H9 (cell line): Measurements from ENCODE around the gene PSMD1. TPM values are rescaled to one million over a fixed set of nuclear protein-coding genes. Genes with fewer than 3 reads are reported as not detected.

Experiments
- DNase-seq: peaks from one replicate; pipeline ENCODE4 v3.0.0-alpha.2; 2017
- H2AFZ ChIP-seq: one replicate; pipeline ENCODE4 v1.6.1; 2013; ENCODE audit warnings: mild to moderate bottlenecking, low read length, control low read depth, moderate library complexity
- H2AK5ac ChIP-seq: 2 replicates; pipeline ENCODE4 v1.6.1; 2013; ENCODE audit warnings: low read length, control low read depth, mixed read lengths; ENCODE audit not compliant: insufficient read length
- H2BK120ac ChIP-seq: one replicate; pipeline ENCODE4 v1.6.1; 2013; ENCODE audit warnings: low read depth, mild to moderate bottlenecking, low read length, control low read depth, inconsistent platforms; ENCODE audit not compliant: poor library complexity, severe bottlenecking
- H2BK12ac ChIP-seq: 2 replicates; pipeline ENCODE4 v1.6.1; 2013; ENCODE audit warnings: low read length, control low read depth, mixed read lengths, low read depth; ENCODE audit not compliant: insufficient read length
- H2BK15ac ChIP-seq: 2 replicates; pipeline ENCODE4 v1.6.1; 2013; ENCODE audit warnings: low read depth, low read length, control low read depth
- H2BK20ac ChIP-seq: one replicate; pipeline ENCODE4 v1.6.1; 2013; ENCODE audit warnings: low read depth, mild to moderate bottlenecking, low read length, control low read depth, inconsistent platforms; ENCODE audit not compliant: poor library complexity, severe bottlenecking
- H2BK5ac ChIP-seq: 2 replicates; pipeline ENCODE4 v1.6.1; 2013; ENCODE audit warnings: low read length, control low read depth, mixed read lengths; ENCODE audit not compliant: insufficient read length
- H3K14ac ChIP-seq: 2 replicates; pipeline ENCODE4 v1.6.1; 2013; ENCODE audit warnings: low read length, control low read depth; ENCODE audit not compliant: insufficient read depth
- H3K18ac ChIP-seq: 2 replicates; pipeline ENCODE4 v1.6.1; 2013; ENCODE audit warnings: low read depth, mild to moderate bottlenecking, mixed read lengths, low read length, control low read depth; ENCODE audit not compliant: insufficient read length
- H3K23ac ChIP-seq: 2 replicates; pipeline ENCODE4 v1.6.1; 2013; ENCODE audit warnings: low read length, control low read depth, mixed read lengths, low read depth; ENCODE audit not compliant: insufficient read length
- H3K23me2 ChIP-seq: 2 replicates; pipeline ENCODE4 v1.6.1; 2013; ENCODE audit warnings: low read depth, mild to moderate bottlenecking, mixed read lengths, low read length, control low read depth; ENCODE audit not compliant: insufficient read length, poor library complexity, severe bottlenecking
- H3K27ac ChIP-seq: 2 replicates; pipeline ENCODE4 v1.5.1; 2013; ENCODE audit warnings: low read length, control low read depth, mixed read lengths, low read depth; ENCODE audit not compliant: insufficient read length
- H3K27me3 ChIP-seq: 2 replicates; pipeline ENCODE4 v1.6.1; 2013; ENCODE audit warnings: low read length, control low read depth, inconsistent platforms; ENCODE audit not compliant: insufficient read depth
- H3K4ac ChIP-seq: 2 replicates; pipeline ENCODE4 v1.6.1; 2013; ENCODE audit warnings: low read depth, mild to moderate bottlenecking, control low read depth, inconsistent platforms, low read length, moderate library complexity
- H3K4me1 ChIP-seq: 2 replicates; pipeline ENCODE4 v1.6.1; 2013; ENCODE audit warnings: low read length, control low read depth, inconsistent platforms; ENCODE audit not compliant: insufficient read depth
- H3K4me2 ChIP-seq: 2 replicates; pipeline ENCODE4 v1.6.1; 2013; ENCODE audit warnings: low read length, control low read depth, mixed read lengths; ENCODE audit not compliant: insufficient read length, insufficient read depth
- H3K56ac ChIP-seq: 2 replicates; pipeline ENCODE4 v1.6.1; 2013; ENCODE audit warnings: low read depth, mild to moderate bottlenecking, mixed read lengths, low read length, control low read depth; ENCODE audit not compliant: insufficient read length
- H3K79me1 ChIP-seq: 2 replicates; pipeline ENCODE4 v1.6.1; 2013; ENCODE audit warnings: low read depth, mild to moderate bottlenecking, moderate library complexity, low read length, control low read depth, inconsistent platforms; ENCODE audit not compliant: insufficient read depth, poor library complexity, severe bottlenecking
- H3K79me2 ChIP-seq: 2 replicates; pipeline ENCODE4 v1.6.1; 2013; ENCODE audit warnings: low read length, control low read depth, inconsistent platforms; ENCODE audit not compliant: insufficient read depth
- H3K9ac ChIP-seq: 2 replicates; pipeline ENCODE4 v1.6.1; 2013; ENCODE audit warnings: low read length, control low read depth, mixed read lengths; ENCODE audit not compliant: insufficient read length; ENCODE audit errors: extremely low read depth
- H3K9me3 ChIP-seq: one replicate; pipeline ENCODE4 v1.6.1; 2013; ENCODE audit warnings: low read depth, low read length, inconsistent platforms; ENCODE audit not compliant: control insufficient read depth
- H3T11ph ChIP-seq: one replicate; pipeline ENCODE4 v1.6.1; 2013; ENCODE audit warnings: mild to moderate bottlenecking, low read length, control low read depth, inconsistent platforms
- H4K20me1 ChIP-seq: one replicate; pipeline ENCODE4 v1.6.1; 2013; ENCODE audit not compliant: control insufficient read depth, insufficient read length, insufficient read depth
- H4K5ac ChIP-seq: 2 replicates; pipeline ENCODE4 v1.6.1; 2013; ENCODE audit warnings: low read depth, mild to moderate bottlenecking, mixed read lengths, low read length, control low read depth; ENCODE audit not compliant: insufficient read length
- H4K8ac ChIP-seq: replicated peaks from 2 replicates; pipeline ENCODE4 v1.6.1; 2013; ENCODE audit warnings: low read length, control low read depth, mixed read lengths, low read depth; ENCODE audit not compliant: insufficient read length
- H4K91ac ChIP-seq: 2 replicates; pipeline ENCODE4 v1.6.1; 2013; ENCODE audit warnings: low read depth, mild to moderate bottlenecking, moderate library complexity, mixed read lengths, low read length, control low read depth; ENCODE audit not compliant: insufficient read length
- H3K27ac Mint-ChIP-seq, 3 experiments: 2 replicates in 2 of 3; 3 replicates in 1 of 3; pipeline ENCODE4 v1.8.0; 2020 to 2021; ENCODE audit warnings: mixed read lengths in 3 of 3, mild to moderate bottlenecking in 1 of 3, moderate library complexity in 1 of 3
- H3K27me3 Mint-ChIP-seq: 2 replicates; pipeline ENCODE4 v1.8.0; 2021; ENCODE audit warnings: low read depth, mild to moderate bottlenecking, moderate library complexity, mixed read lengths
- H3K36me3 Mint-ChIP-seq, 3 experiments: 2 replicates in 2 of 3; 3 replicates in 1 of 3; pipeline ENCODE4 v1.8.0; 2020 to 2021; ENCODE audit warnings: low read depth in 3 of 3, mixed read lengths in 3 of 3; ENCODE audit not compliant: insufficient read depth in 1 of 3
- H3K4me1 Mint-ChIP-seq, 2 experiments: 2 replicates each; pipeline ENCODE4 v1.8.0; 2020; ENCODE audit warnings: mixed read lengths in 2 of 2
- H3K4me3 Mint-ChIP-seq, 2 experiments: 2 replicates in 1 of 2; 3 replicates in 1 of 2; pipeline ENCODE4 v1.8.0; 2020 to 2021; ENCODE audit warnings: mild to moderate bottlenecking in 2 of 2, mixed read lengths in 2 of 2, moderate library complexity in 1 of 2
- H3K9me3 Mint-ChIP-seq, 2 experiments: 2 replicates in 1 of 2; 3 replicates in 1 of 2; pipeline ENCODE4 v1.8.0; 2020; ENCODE audit warnings: mild to moderate bottlenecking in 2 of 2, mixed read lengths in 2 of 2, moderate library complexity in 1 of 2
- CTCF ChIP-seq: fragments of 200-600 bp; sonication (generic); conservative IDR thresholded peaks from 3 replicates; pipeline ENCODE4 v1.8.0; 2021; ENCODE audit warnings: antibody characterized with exemption, mild to moderate bottlenecking
- WGBS: extraction: QIAGEN DNeasy Blood & Tissue Kit; methylation state at CpG from one replicate; pipeline ENCODE4 v1.1.7; 2013; ENCODE audit warnings: missing lambda C conversion rate, low lambda C conversion rate, mixed read lengths; ENCODE audit not compliant: insufficient read length; ENCODE audit errors: extremely low coverage; 5-methylcytosine and 5-hydroxymethylcytosine counted together
- total RNA-seq: library from RNA; stranded (reverse); gene quantifications from 2 replicates; pipeline ENCODE4 v1.2.1, GENCODE V29; 2021

The PSMD1 gene
- total RNA-seq, 1 experiment from 2014 or later, result 166 TPM

GRCh38 chr2:231199219-231199618, 142.6 kb downstream of the PSMD1 start:
- H3K4me1 ChIP-seq, result no peaks in the 10 kb centered on the region
- H3K27ac ChIP-seq, result no peak overlapping the region
- H3K9me3 Mint-ChIP-seq, result peaks cover 3 to 8% of the 10 kb centered on the region in 2 experiments; a peak in 4 of 5 replicates
- no peak overlapping the region for H2BK12ac ChIP-seq
- H4K91ac ChIP-seq, result no peak overlapping the region
- no peaks in the 10 kb centered on the region for H4K20me1 ChIP-seq
- H3K4ac ChIP-seq, result no peak overlapping the region
- H3K27ac Mint-ChIP-seq, result peak overlapping the region in 2 of 3 experiments; percentile 70 to 88; a peak in 1 of 7 replicates
- no peaks in the 10 kb centered on the region; the same call in 1 of the 2 replicates for H3K27me3 Mint-ChIP-seq
- no peak overlapping the region for H3K14ac ChIP-seq
- peaks cover 3% of the 10 kb centered on the region for H3K23me2 ChIP-seq
- no peak overlapping the region for H3K23ac ChIP-seq
- no peak overlapping the region for H2BK15ac ChIP-seq
- H3K27me3 ChIP-seq, result no peaks in the 10 kb centered on the region
- H3K56ac ChIP-seq, result no peak overlapping the region
- peak overlapping the region; percentile 96 for H3K4me3 Mint-ChIP-seq
- H2AFZ ChIP-seq, result no peak overlapping the region
- H3K18ac ChIP-seq, result no peak overlapping the region
- no peak overlapping the region for H4K8ac ChIP-seq
- DNase-seq, result no peak
- no peak overlapping the region for H2BK5ac ChIP-seq
- no peak for TF ChIP-seq CTCF
- H2BK120ac ChIP-seq, result no peak overlapping the region
- H3T11ph ChIP-seq, result no peak overlapping the region
- no peaks in the 10 kb centered on the region for H3K79me2 ChIP-seq
- H3K4me1 Mint-ChIP-seq, result peaks cover 22 to 23% of the 10 kb centered on the region in 2 experiments
- no peak overlapping the region for H4K5ac ChIP-seq
- peak overlapping the region; percentile 69 for H3K4me2 ChIP-seq
- peak overlapping the region; percentile 23 for H3K9ac ChIP-seq
- H3K36me3 Mint-ChIP-seq, result peaks cover 22 to 29% (median 27%) of the 10 kb centered on the region in 3 experiments
- no peaks in the 10 kb centered on the region for H3K79me1 ChIP-seq
- no peak overlapping the region for H2BK20ac ChIP-seq
- no CpG with 5 or more reads among the region's 5 CpGs for WGBS
- no peak overlapping the region for H2AK5ac ChIP-seq
- no peaks in the 10 kb centered on the region for H3K9me3 ChIP-seq
